Prostate gland (tissue), 2 donors: Measurements from ENCODE around the gene COL15A1.

Experiments used
- CTCF ChIP-seq, 4 experiments: fragments of 200-600 bp in 2 of 4; fragments of 450-650 bp in 2 of 4; sonication (generic) in 2 of 4; IDR thresholded peaks; 1 replicate in 3 of 4; 2 replicates in 1 of 4; pipeline ENCODE4 v1.5.1; 2016 to 2019; ENCODE audit warnings: antibody characterized with exemption in 4 of 4, mild to moderate bottlenecking in 2 of 4, moderate library complexity in 2 of 4
- POLR2A ChIP-seq: fragments of 450-650 bp; IDR thresholded peaks from one replicate; pipeline ENCODE4 v1.6.1; 2016; ENCODE audit warnings: antibody characterized with exemption, mild to moderate bottlenecking
- POLR2AphosphoS5 ChIP-seq: sonication (generic); formaldehyde crosslinking; IDR thresholded peaks from one replicate; pipeline ENCODE4 v1.6.1; 2017; ENCODE audit warnings: antibody characterized with exemption

- no peak for TF ChIP-seq CTCF (IDR thresholded peaks at IDR 0.05)
- no peak for TF ChIP-seq POLR2A
- TF ChIP-seq POLR2AphosphoS5, result no peak
Measured at GRCh38 chr9:99026956-99027298, 83.2 kb downstream of the COL15A1 start.
